GM19025 (cell line): ENCODE measurements around the gene GALNT16.

Source experiments
- ATAC-seq: cut with Tn5 transposase; IDR thresholded peaks from one replicate; pipeline ENCODE4 v1.9.1; 2021; ENCODE audit warnings: mild to moderate bottlenecking, low read depth, moderate library complexity; ENCODE audit not compliant: unreplicated experiment

GALNT16 gene

DNA sequence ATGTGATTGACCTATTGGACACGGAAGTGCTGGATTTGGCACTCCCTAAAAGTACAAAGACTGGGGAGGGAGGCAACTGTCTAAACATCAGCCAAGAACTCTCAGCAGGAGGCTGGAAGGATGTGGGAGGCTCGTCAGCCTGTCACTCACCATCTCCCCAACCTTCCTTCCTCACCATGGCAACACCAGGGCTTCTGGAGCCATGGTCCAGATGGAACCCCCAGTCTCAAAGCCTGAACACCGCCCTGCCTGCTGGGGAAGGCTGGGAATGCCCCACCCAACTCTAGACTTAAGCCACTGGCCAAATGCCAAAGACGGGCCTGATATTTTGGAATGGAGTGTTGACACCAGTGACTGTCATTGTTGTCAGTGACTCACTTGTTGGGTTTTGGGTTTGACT, 55.3 kb downstream of the GALNT16 start:
- ATAC-seq: no peak

DNA sequence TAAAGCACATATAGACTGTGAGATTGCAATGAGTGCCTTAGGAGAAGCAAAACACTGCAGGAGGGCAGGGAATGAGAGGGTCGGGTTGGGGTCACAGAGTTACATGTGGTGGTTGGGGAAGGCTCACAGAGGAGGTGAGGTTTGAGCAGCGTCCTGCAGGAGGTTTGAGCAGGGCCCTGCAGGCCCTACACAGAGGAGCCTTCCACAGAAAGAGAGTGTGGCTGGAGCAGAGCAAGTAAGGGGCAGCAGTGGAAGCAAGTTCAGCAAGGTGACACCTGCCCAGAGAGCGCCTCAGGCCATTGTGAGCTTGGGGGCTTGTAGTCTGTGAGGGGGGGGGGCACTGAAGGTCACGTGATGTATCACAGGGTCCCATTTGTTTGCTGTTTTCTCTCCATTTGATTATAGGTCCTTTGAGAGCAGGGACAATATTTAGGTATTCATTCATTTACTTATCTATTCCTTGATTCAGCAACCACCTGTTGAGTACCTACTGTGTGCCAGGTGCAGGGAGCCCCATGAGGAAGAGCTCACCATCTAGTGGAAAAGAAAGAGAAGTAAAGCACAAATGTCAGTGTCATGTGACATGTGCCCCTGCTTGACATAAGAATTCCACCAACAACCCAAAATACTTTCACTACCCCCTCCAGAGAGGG, 56.6 kb downstream of the GALNT16 start:
- no peak for ATAC-seq

- no peak for ATAC-seq
These were observed 57.3 kb downstream of the GALNT16 start for GRCh38 chr14:69317102-69317755.

DNA sequence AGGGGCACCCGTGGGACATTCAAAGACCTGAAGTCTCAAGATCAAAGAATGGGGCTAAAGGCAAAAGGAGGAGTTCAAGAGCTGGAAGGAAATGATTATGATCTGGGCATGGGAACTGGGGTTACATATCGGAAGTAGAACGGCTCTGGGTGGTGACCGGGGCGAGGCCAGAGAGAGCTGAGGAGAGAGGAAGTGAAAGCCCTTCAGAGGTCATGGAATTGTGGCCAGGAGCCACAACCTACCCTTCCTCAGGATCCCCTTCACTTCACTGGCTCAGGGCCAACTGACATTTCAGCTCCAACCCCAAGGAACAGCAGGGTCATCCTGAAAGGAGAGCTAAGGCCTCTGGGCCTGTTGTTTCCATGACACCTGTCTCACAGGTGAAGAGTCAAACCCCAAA, 57.8 kb downstream of the GALNT16 start:
- no peak for ATAC-seq

- ATAC-seq: no peak
These were observed 58.3 kb downstream of the GALNT16 start for GRCh38 chr14:69318241-69318640.

DNA sequence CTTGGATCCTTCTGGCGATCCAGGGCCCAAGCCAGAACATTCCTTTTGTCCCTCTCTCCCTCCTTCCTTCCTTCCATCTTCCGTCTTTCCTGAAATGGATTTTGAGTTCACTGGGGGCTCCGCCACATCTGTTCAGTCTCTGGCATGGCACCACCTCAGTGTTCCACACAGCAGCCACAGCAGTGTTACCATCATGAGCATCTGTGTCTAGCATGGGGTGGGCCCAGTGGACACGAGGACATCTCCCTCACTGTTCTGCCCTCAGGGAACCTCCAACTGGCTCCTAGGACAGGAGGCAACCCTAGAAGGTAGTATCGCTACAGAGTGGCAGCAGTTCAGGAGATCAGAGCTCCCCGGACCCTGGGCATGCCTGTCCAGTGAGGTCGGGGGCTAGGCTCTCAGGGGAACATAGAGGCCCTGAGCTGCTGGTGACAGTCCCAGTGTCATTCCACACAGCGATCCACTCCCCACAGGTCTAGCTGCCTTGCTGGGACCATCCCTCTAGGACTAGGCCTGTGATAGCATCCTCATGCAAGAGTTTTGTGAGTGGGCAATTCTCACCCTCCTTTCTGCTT, 59.0 kb downstream of the GALNT16 start:
- ATAC-seq: no peak

DNA sequence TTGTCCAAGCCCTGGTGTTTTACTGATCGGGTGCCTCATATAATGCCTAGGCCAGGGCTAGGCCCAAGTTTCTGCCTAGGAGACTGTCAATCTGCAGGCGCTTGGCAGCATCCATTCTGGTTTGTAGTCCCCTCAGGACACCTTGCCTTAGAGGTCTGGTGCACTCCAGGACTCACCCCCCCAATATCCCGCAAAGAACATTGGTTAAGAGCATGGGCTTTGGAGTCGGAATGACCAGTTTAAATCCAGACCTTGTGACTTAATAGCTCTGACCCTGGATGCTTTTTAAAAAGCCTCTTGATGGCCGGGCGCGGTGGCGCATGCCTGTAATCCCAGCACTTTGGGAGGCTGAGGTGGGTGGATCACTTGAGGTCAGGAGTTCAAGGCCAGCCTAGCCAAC, 60.0 kb downstream of the GALNT16 start:
- ATAC-seq: no peak

GRCh38 chr14:69320581-69321365, 60.8 kb downstream of the GALNT16 start:
- ATAC-seq: no peak

DNA sequence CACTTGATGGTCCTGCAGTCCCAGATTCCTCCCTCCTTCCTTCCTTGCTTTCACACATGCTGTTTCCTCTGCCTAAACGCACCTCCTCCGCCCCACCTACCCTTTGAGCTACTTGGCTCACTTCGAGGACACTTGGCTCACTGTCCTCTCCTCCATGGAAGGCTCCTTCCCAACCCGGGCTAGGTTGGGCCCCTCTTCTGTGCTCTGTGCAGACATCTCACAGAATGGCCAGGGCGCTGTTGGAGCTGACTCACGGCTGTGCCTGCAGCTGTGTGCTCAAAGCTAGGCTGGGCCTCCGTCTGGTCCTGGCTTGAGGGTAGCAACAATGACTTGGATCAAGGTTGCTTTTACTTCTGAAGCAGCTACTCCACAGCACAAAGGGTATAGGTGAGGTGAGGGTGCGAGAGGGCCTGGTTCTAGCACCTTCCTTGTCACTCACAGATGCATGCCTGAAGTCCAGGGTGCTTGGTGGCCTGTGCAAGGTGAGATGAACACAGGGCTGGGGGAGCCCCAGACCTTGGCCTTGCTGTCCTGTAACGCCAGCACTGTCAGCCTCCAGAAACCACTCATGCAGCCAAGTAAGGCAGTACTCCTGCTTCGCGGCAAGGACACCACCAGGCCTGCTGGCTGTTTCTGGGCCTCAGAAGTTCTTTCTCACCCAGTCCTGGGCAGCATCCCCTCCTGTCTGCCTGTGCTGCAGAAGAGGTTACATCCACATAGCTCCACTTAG, 61.8 kb downstream of the GALNT16 start:
- ATAC-seq: no peak

- no peak for ATAC-seq
These were observed 63.5 kb downstream of the GALNT16 start for GRCh38 chr14:69323266-69323998.

DNA sequence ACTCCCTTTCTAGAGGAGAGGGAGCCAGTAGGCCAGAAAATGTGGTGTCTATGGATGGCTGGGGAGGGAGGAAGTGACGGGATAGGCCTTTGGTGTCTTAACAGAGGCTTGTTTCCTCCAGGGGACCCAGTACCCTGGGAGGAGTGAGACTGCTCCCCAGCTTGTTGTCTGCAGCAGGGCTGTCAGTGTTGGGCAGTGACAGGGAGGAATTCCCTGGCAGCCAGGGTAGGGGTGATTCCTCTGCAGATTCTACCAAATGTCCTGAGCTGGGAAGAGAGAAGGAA, 64.0 kb downstream of the GALNT16 start:
- no peak for ATAC-seq

- ATAC-seq: no peak
These were observed 64.5 kb downstream of the GALNT16 start for GRCh38 chr14:69324341-69324931.

GRCh38 chr14:69325086-69325485, 65.1 kb downstream of the GALNT16 start:
- no peak for ATAC-seq

DNA sequence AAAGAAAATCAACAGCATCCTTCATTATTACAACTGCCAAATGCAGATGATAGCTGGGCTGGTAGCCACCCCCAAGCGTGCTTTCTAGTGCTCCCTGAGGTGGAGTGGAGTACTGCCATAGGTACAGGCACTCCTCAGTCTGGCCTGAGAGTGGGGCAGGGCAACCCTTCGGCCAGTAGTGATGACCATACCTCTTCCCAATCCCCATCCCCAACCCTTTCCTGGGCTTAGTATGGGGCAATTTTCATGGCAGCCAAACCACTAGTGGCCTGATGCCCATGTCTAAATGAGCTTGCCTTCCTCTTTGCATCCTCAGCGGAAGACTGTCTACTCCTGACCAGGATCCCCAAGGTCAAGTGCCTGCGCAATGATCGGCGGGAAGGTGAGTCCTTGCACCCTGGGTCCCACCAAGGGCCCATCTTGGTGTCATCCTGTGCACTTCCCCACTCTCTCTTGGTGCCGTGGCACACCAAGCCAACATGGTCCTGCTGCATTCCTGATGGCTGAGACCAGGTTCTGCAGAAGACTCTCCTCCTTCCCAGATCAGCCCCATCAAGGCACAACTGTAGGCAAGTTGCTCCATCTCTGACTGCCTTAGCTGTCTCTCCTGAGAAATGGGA, 65.8 kb downstream of the GALNT16 start:
- no peak for ATAC-seq

DNA sequence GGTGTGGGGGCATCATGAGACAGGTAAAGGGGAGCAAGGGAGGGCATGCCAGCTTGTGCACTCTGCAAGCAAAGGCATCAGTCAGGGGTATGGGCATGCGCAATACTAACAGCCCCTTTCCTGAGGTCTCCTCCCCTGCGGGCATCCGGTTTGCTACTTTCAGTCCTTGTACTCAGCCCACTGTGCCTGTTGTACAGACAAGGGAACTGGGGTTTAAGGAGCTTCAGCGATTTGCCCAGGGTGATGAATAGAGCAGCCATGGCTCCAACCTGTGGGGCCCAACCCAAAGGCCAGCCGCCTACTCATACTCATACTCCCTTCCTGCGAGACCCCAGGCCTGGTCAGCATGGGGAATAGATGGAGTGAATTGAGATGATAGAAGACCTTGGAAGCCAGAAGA, 66.7 kb downstream of the GALNT16 start:
- ATAC-seq: no peak

GRCh38 chr14:69327507-69327906, 67.5 kb downstream of the GALNT16 start:
- no peak for ATAC-seq

GRCh38 chr14:69328317-69328716, 68.4 kb downstream of the GALNT16 start:
- no peak for ATAC-seq

DNA sequence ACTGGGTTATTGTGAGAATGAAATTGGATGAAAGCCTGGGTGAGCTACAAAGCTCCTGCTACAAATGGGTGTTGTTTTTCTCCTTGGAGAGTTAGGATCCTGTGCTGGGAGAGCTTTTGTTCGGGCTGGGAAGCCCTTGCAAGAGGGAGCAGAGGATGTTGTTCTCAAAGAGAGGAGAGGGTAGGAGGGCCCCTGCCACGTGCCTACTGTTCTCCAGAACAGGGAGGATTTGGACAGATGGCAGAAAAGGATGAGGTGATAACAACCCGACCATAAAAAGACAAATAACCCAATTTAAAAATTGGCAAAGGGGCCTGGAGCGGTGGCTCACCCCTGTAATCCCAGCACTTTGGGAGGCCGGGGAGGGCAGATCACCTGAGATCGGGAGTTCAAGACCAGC, 68.8 kb downstream of the GALNT16 start:
- no peak for ATAC-seq

- ATAC-seq: no peak
These were observed 71.2 kb downstream of the GALNT16 start for GRCh38 chr14:69331206-69331605.
